Nephron progenitor cell (in vitro differentiated cells): ENCODE data around the gene MYO9A.

Experiments
- DNase-seq: peaks from one replicate; pipeline ENCODE4 v3.0.0; 2021
- H3K27ac Mint-ChIP-seq: 2 replicates; pipeline ENCODE4 v1.8.0; 2021; ENCODE audit warnings: mild to moderate bottlenecking, moderate library complexity, mixed read lengths
- H3K27me3 Mint-ChIP-seq: 2 replicates; pipeline ENCODE4 v1.8.0; 2021; ENCODE audit warnings: mild to moderate bottlenecking, low read depth, mixed read lengths; ENCODE audit not compliant: poor library complexity
- H3K36me3 Mint-ChIP-seq: 2 replicates; pipeline ENCODE4 v1.8.0; 2021; ENCODE audit warnings: low read depth, mixed read lengths
- H3K4me1 Mint-ChIP-seq: 2 replicates; pipeline ENCODE4 v1.8.0; 2021; ENCODE audit warnings: mixed read lengths
- H3K4me3 Mint-ChIP-seq: 2 replicates; pipeline ENCODE4 v1.8.0; 2021; ENCODE audit warnings: mild to moderate bottlenecking, moderate library complexity, mixed read lengths
- H3K9me3 Mint-ChIP-seq: 2 replicates; pipeline ENCODE4 v1.8.0; 2021; ENCODE audit warnings: mild to moderate bottlenecking, moderate library complexity, mixed read lengths
- TF ChIP-seq, protein P1 (sequence below): fragments of 200-600 bp; sonication (generic); IDR thresholded peaks from 2 replicates; pipeline ENCODE4 v1.5.0; 2021; ENCODE audit warnings: antibody characterized with exemption

The MYO9A gene

DNA sequence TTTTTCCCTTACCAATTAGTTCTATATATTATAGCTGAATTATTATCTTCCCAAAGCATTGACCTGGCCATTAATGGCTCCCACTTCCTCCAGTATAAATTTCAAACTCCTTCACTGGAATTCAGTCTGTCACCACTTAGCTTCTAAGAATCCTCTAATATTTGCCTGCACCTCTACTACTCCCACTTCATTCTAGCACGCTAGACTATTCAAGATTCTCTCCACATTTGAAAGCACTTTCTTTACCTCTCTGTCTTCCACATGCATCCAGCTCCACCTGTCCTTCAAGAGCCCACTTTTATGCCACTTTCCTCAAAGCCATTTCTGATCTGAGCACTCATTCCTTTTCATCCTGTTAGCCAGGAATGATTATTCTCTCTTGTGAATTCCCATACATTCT, 15.3 kb upstream of the MYO9A start:
- Mint-ChIP-seq H3K27ac (peak overlapping the region; percentile 0), H3K9me3 (no peaks in the 10 kb centered on the region), H3K36me3 (no peaks in the 10 kb centered on the region), H3K4me1 (peaks cover 26% of the 10 kb centered on the region), H3K4me3 (no peak overlapping the region), H3K27me3 (peaks cover 3% of the 10 kb centered on the region)
- TF ChIP-seq, protein P1, sequence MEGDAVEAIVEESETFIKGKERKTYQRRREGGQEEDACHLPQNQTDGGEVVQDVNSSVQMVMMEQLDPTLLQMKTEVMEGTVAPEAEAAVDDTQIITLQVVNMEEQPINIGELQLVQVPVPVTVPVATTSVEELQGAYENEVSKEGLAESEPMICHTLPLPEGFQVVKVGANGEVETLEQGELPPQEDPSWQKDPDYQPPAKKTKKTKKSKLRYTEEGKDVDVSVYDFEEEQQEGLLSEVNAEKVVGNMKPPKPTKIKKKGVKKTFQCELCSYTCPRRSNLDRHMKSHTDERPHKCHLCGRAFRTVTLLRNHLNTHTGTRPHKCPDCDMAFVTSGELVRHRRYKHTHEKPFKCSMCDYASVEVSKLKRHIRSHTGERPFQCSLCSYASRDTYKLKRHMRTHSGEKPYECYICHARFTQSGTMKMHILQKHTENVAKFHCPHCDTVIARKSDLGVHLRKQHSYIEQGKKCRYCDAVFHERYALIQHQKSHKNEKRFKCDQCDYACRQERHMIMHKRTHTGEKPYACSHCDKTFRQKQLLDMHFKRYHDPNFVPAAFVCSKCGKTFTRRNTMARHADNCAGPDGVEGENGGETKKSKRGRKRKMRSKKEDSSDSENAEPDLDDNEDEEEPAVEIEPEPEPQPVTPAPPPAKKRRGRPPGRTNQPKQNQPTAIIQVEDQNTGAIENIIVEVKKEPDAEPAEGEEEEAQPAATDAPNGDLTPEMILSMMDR, result no peak
- DNase-seq, result no peak

DNA sequence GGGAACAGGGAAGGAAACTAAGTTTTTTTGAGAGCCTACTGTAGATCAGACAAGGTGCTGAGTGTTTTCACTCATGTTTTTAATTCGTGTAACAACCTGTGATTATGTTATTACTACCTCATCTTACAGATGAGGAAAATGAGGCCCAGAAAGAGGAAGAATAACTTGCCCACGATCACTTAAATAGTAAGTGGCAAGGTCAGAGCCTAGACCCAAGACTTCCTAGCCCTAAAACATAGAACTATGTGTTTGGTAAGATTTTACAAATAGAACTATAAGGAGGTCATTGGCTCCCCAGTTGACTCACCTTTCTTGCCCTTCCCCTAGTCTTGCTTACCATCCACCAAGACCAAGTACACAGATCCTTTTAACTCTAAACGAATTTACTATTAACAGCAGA, 14.0 kb upstream of the MYO9A start:
- H3K36me3 Mint-ChIP-seq, result no peaks in the 10 kb centered on the region
- H3K27me3 Mint-ChIP-seq, result peaks cover 3% of the 10 kb centered on the region
- no peak for DNase-seq
- H3K27ac Mint-ChIP-seq, result no peak overlapping the region
- H3K4me3 Mint-ChIP-seq, result no peak overlapping the region
- H3K4me1 Mint-ChIP-seq, result peaks cover 28% of the 10 kb centered on the region
- TF ChIP-seq, protein P1, result no peak
- H3K9me3 Mint-ChIP-seq, result no peaks in the 10 kb centered on the region

DNA sequence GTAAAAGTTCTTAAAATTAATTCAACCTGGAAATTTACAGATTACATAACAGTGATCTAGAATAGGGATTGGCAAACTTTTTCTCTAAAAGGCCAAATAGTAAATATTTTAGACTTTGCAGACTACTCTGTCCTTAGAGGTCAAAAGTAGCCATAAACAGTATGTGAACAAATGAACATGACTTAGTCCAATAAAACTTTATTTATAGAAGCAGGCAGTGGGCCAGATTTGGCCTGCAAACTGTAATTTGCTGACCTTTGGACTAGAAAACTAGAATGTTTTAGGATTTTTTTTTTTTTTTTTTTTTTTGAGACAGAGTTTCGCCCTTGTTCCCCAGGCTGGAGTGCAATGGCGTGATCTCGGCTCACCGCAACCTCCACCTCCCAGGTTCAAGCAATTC, 12.3 kb upstream of the MYO9A start:
- no peak overlapping the region for H3K4me3 Mint-ChIP-seq
- H3K27ac Mint-ChIP-seq, result no peak overlapping the region
- peaks cover 3% of the 10 kb centered on the region for H3K27me3 Mint-ChIP-seq
- peaks cover 16% of the 10 kb centered on the region for H3K4me1 Mint-ChIP-seq
- H3K36me3 Mint-ChIP-seq, result no peaks in the 10 kb centered on the region
- DNase-seq, result no peak
- TF ChIP-seq, protein P1, result no peak
- no peaks in the 10 kb centered on the region for H3K9me3 Mint-ChIP-seq

DNA sequence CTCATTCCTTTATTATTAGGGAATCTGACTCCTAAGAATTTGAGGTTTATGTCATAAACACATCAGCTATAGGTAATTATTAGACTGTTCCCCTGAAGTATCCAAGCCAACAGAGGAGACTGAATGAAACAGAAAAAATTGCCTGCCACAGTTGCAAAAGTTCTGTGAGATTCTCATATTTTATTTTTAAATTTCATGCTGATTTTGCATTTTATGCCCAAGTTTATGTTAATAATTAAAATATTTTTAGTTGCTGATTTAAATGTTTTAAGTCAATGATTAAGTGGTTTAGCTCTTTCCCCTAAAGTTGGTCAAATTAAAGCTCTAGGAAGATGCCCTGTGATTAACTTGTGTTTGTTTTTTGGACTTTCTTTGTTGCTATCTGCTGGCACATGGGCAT, 10.4 kb upstream of the MYO9A start:
- Mint-ChIP-seq H3K9me3 (no peaks in the 10 kb centered on the region), H3K27me3 (peaks cover 3% of the 10 kb centered on the region)

DNA sequence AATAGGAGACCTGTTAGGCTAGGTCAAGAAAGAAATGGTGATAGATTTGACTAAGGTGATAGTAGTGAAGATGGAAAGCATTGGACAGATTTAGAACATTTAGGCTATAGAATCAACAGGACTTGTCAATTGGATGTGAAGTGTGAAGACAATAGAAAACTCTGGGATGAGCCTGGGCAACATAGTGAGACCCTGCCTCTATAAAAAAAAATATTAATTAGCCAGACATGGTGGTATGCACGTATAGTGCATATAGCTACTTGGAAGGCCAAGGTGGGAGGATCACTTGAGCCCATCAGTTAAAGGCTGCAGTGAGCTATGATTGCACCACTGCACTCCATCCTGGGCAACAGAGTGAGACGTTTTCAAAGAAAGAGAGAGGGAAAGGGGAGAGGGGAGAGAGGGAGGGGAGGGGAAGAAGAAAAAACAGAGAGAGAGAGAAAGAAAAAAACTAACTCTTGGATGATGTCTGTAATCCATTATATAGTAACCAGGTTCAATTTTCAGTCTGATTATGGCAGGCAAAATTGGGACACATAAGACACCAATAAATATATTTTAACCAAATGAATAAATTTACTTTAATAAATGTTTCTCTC, 9.9 kb upstream of the MYO9A start:
- Mint-ChIP-seq H3K4me3 (no peak overlapping the region), H3K9me3 (no peaks in the 10 kb centered on the region), H3K27me3 (peaks cover 3% of the 10 kb centered on the region), H3K36me3 (no peaks in the 10 kb centered on the region), H3K4me1 (peaks cover 11% of the 10 kb centered on the region), H3K27ac (no peak overlapping the region)
- TF ChIP-seq, protein P1, result no peak
- DNase-seq, result no peak

More for the DNA sequence above, 10.4 kb upstream of the MYO9A start:
- TF ChIP-seq, protein P1, result no peak
- Mint-ChIP-seq H3K4me3 (no peak overlapping the region), H3K27ac (no peak overlapping the region), H3K36me3 (no peaks in the 10 kb centered on the region), H3K4me1 (peaks cover 15% of the 10 kb centered on the region)
- no peak for DNase-seq

DNA sequence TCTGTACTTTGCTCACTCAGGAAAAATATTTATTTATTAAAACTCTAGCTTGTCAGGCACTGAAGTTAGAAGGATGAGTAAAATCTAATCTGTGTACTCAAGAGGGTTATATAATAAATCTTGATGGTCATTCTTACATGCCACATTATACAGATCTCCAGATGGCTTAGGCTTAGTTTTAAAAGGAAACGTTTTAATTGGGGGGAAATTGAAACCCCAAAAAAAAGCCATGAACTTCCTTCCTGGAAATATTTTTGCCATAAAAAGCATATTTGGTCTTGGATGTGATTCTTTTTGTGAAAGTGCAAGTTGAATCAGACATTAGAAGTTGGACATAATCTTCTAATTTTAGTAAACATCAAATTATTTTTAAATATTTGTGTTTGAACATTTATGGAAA, 6.3 kb upstream of the MYO9A start:
- peaks cover 22% of the 10 kb centered on the region for H3K4me1 Mint-ChIP-seq
- H3K27me3 Mint-ChIP-seq, result no peaks in the 10 kb centered on the region
- H3K36me3 Mint-ChIP-seq, result no peaks in the 10 kb centered on the region
- H3K9me3 Mint-ChIP-seq, result no peaks in the 10 kb centered on the region
- DNase-seq, result no peak
- no peak overlapping the region for H3K27ac Mint-ChIP-seq
- TF ChIP-seq, protein P1, result no peak
- no peak overlapping the region for H3K4me3 Mint-ChIP-seq
